Non-pigmented ciliary epithelial cell (primary cell): ENCODE data around the gene RGS7BP.
A peak's percentile ranks its signal among the peaks of the same experiment; 100 is the strongest.

Experiments used
- DNase-seq: peaks from one replicate; pipeline ENCODE4 v3.0.0-alpha.2; 2010; ENCODE audit warnings: low read depth

Gene RGS7BP

DNA sequence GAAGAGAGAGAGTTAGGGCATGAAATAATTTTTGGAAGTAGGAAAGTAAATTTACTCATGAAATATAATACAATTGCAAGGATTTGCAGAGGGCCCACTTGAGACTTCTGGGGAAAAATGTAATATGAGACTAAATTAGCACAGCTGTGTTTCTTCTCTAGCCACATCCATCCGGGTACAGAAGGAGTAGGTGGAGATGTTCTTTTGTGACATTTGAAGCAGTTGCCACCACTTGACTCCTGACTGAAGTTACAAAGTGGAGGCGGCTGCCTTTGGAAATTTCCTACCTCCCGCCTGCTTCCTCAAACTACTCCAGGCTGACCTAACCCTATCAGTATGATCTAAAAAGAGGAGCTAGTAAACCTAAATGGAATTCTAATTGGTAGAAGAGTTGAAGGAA is 126.4 kb downstream of the RGS7BP start:
- peak; percentile 9 for DNase-seq

DNA sequence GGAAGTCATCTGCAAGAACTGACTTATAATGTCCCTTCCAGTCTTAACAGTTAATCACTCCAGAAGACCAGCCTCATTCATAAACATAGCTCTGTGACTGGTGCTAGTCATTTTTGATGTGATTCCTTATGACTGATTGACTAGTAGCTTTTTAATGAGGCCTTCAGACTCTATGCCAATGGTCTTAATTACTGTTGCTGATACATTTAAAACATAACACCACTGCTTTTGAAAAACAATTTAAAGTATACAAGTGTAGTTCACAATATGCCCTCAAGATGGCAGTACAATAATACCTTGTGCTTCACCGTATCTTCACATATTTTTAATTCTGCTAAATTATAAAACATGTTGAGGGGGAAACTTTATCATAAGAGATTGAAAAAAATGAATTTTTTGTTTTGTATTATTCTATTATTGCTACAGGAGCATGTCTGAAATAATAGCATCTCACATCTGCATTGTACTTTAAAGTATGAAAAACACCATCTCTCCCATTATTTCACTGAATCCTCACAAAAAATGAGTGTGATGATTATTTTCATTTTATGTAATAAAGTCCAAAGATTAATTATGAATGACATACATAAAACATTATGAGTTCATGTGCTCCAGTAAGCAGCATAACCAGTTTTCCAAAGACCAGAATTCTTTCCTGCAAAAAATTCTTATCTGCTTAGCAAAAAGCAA is 129.3 kb downstream of the RGS7BP start:
- DNase-seq = no peak

DNA sequence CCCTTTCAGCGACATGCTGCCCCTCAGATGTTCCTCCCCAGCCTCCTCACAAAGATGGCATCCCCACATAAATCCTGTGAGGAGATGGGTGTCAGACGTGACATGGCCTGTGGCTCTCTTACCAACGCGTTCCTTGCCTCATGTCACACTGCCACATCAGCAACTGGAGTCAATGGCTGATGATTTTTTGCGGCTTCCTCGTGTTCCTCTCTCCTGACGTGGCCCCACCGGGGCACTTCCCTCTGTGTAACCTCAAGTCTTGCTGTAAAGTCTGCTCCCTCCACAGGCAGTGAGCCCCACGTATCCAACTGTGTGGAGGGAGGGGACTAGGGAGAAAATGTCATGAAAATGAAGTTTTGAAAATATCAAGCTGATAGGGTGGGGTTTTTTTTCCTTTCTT is 131.3 kb downstream of the RGS7BP start:
- no peak for DNase-seq

DNA sequence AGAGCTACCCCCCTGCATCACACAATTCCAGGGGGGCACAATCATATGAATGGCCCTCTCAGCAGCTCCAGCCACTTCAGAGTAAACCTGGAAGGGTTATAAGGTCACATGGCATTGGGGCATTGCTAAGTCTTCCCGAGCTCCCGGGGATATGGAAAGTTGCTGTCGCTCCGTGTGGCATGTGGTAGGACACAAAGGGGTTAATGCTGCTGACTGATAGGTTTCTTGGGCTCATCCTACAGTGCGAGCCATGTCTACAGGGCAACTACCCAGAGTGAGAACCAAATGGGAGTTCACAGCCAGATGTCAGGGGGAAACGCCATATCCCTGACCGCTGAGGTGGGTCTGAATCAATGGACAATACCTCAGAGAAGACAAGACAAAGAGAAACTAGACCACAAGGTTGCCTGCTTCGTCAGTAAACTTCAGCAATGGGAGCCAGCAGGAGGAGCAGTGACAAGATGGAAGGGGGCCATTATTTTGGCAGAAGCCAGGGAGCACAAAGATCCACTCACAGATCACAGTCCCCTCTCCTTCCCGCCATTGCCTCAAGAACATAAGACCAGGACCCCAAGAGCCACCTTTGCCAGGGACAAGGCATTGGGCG is 132.1 kb downstream of the RGS7BP start:
- no peak for DNase-seq

DNA sequence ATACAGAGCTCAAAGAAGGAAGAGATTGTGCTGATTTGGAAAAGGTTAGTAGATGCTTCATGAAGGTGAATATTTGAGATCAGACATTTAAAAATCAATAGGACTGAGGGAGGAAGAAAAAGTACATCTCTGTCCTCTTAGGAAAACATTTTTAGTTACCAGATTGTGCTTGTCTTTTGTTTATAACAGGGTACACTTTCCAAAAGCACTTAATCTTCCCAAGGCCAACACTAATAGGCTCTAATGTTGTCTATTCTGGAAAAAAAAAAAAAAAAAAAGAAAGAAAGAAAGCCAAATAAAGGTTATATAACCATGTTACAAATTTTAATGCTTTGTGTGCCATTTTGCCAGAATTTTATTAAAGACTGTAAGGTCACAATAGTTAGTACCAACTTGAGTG is 139.0 kb downstream of the RGS7BP start:
- no peak for DNase-seq

DNA sequence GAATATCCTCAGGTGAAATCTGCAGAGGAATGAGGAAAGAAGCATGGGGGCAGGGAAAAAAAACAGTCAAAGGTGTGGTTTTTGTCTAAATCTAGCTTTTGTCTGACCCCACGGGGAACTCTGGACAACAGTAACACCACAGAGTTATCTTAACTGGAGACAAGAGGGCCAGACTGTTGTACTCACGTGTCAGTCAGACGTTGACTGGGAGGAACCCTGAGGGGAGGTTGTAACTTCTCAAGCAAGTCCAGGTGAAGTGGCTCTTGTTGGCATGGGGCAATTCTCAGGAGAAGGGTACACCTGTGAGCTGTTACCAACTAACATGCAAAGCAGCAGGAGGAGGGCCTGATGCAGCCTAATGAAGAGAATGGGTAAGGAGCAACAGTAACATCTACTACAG is 140.4 kb downstream of the RGS7BP start:
- DNase-seq = no peak

DNA sequence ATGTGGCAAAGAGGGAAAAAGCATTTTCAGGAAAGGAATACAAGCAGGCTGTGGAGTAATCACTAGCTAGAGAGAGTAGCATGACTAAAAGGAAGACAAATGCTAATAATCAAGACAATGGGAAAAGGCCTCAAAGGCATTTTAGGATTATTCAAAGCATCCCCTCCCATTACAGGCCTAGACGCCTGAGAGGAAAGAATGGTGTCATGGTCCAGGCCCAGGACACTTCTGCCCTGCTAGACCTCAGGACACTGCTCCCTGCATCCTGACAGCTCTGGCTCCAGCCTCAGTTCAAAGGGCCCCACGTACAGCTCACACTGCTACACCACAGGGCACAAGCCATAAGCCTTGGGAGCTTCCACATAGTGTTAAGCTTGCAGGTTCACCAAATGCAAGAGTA is 143.7 kb downstream of the RGS7BP start:
- DNase-seq = no peak

DNA sequence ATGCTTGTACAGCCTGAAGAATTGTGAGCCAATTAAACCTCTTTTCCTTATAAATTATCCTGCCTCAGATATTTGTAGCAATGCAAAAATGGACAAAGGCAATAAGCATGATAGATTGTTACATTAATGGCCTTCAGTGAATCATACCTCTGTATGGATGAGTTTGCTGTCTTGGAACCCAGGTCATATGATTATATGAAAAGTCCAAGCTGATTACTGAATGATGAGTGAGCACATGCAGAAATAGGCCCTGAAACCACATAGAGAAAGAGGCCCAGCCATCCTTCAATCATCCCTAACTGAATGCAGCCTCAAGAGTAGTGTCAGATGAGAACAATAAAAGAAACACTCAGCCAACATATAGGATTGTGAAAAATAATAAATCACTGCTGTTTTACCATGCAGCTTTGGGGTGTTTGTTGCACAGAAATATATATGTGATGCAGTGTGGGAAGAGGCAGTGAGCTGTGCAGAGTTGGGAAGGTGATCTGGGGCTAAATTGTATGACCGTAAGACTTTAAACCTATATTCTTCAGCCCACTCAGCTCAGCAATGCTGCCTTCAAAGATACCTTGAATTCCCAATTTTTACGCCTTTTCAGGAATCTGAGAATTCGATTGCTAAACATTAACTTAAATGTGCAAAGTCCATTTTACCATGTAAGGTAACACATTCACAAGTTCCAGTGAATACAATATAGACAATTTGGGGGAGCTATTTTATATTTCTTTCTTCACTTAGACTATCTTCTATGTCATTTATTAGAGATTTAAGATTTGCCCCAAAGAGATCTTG is 148.1 kb downstream of the RGS7BP start:
- DNase-seq = no peak

DNA sequence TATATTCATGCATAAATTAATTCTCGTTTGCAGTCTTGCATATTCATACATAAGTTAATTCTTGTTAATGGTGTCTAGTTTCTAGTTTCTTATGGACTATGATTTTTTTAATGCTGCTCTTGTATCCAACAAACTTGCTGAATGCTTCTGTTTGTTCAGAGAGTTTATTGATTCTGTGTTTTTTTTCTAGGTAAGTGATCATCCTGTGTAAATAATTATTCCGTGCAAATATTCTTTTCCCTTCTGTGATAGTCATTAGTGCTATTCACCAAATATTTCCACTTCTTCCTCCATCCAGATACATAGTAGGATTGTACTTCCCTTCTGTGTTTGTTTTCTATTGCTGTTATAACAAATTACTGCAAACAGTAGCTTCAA is 148.7 kb downstream of the RGS7BP start:
- DNase-seq = no peak

DNA sequence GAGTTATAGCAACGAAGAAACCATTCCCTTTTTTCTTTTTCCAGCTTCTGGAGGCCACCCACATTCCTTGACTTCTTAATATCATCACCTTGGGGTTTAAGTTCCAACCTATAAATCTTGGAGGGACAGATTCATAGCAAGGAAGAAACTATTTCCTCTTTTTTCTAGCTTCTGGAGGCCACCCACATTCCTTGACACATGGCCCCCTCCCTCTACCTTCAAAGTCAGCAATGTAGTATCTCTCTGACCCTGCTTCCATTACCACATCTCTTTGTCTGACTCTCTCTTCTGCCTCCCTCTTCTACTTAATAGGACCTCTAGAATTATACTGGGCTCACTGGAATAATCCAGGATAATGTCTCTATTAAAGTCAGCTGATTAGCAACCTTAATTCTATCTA is 149.8 kb downstream of the RGS7BP start:
- no peak for DNase-seq

DNA sequence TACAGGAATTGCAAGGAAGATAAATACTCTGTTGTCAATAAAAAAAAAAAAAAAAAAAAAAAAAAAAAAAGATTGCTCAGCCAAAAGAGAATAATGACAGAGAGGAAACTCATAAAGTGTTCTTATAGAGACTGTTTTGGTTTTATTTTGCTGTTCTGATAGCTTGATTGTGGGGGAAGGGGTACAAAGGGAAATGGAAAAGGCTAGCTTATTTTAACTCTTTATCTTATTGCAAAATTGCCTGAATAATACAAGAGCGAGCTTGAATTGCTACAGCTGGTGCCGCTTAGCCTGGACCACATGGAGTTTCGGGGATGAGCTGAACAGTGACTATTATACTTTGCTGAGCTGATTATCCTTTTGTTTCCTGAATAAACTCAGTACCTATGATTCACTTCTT is 153.5 kb downstream of the RGS7BP start:
- no peak for DNase-seq
